Limb (tissue), 2 donors: Measurements from ENCODE around the gene C12orf56.

Experiments
- DNase-seq, 2 donors: peaks; one replicate each; pipeline ENCODE4 v3.0.0-alpha.2; 2016; ENCODE audit errors: extremely low spot score in 2 of 2

The C12orf56 gene, protein sequence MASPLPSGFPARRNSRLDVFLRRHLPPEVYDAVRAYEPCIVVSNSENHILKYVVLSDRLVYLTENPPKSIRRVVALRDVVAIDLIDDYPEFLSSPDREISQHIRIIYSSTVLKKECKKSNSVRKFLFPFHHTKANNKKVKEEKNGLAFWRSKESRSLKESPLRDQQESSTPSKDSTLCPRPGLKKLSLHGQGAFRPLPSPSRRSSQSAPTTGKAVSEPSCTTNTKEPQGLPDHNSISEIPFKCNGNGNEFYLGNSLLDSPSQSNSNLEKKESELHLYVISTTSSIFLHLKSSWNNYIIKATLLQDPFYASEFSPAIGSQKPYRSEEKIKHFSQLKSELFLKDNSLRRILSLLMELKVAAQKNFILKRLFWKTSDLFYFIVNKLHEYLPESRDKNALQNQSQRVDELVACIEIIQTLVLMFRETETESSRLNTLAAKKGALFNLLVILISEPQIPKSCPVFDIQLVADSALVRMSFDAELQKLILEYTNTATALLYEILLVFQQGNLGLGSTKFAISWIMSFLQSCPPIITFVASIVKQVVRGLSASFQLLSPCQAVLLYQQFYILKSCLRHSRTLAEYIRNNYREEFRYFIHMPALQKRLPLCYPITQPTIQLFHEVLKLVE

GRCh38 chr12:64390275-64390851 is at the start of gene C12orf56:
TSS of gene C12orf56 (minus strand) at chr12:64390758. CDS start at chr12:64390565, 193 bp downstream.
- peak in 1 of 2 donors; percentile 48 for DNase-seq

- no peak for DNase-seq
These were observed 49.5 kb upstream of the C12orf56 start for GRCh38 chr12:64440100-64440499.

- no peak for DNase-seq
These were observed 43.4 kb upstream of the C12orf56 start for GRCh38 chr12:64433915-64434314.

DNA sequence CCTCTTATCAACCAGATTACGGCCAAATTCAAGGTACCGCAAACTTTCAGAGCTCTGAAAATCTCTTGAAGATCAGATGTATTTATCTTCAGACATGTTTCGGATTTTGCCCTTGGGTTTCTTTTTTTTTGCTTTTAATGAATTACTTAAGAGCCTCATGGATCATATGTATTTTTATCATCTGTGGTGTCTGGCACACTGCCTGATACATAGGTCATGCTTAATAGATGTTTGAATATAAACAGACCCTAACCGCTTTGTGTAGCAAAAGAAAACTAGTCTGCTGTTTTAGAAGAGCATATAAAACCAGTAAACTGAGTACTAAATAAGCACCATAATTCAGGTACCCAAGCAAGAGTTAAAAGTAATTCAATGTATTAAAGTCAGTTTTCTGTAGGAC is 41.2 kb upstream of the C12orf56 start:
- no peak for DNase-seq

DNA sequence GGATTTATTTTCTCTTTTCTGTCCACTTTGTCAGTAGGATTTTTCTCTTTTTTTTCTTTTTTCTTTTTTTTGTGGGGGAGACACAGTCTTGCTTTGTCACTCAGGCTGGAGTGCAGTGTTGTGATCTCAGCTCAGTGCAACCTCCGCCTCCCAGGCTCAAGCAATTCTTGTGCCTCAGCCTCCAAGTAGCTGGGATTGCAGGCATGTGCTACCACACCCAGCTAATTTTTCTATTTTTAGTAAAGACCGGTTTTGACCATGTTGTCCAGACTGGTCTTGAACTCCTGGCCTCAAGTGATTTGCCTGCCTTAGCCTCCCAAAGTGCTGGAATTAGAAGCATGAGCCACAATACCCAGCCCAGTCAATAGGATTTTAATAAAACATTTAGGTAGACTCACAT is 40.3 kb upstream of the C12orf56 start:
- DNase-seq: no peak

DNA sequence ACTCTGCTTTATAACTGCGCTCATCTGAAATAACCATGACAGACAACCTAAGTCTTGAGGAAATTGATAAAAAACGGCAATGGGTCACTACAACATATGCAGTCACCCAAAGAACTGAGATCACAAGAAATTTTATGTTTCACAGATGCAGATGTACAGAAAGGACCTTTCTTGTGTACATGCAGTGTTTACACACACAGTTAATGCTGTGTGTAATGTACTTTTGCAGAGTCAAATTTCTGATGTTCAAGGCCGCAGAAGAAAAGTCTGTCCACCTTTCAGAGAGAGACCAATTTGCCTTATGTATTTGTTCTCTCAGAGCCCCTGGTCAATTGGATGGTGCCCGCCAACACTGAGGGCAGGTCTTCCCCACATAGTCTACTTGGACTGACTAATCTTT is 38.4 kb upstream of the C12orf56 start:
- no peak for DNase-seq

DNA sequence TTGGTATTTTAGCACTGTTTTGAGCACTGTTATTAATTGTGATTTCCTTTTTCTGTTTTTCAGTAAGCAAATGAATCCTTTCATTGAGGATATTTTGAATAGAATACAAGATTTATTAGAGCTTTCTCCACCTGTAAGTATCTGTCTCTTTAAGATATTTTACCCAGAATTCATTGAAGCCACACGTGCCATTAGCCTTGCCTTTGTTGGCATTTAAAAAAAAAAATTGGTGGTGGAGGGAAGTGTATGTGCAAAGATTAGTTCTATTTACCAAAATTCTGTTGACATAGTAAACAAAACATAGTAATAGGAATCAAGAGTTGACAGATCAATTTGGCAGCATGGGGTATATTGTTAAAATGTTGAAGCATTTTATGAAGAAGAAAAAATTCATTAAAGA is 37.4 kb upstream of the C12orf56 start:
- DNase-seq: no peak

- no peak for DNase-seq
These were observed 29.1 kb upstream of the C12orf56 start for GRCh38 chr12:64419696-64420095.

- no peak for DNase-seq
These were observed 27.7 kb upstream of the C12orf56 start for GRCh38 chr12:64418209-64418608.

DNA sequence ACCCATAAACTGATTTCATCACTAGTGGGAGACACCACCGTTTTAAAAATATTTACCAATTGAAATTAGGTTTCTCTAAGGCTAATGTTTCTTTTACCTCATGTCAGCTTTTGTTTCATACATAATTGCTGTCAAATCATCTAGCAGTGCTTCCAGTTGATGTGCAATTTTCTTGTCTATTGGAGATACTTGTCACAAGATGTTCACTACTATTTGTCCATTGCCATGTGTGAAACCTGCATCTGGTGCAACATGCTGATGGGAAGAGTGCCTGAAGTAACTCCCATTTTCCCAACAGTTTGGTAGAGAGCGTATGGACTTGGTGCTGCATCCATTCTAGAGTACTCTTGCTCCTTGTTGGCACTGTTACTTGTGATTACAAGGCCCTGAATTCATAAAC is 23.3 kb upstream of the C12orf56 start:
- no peak for DNase-seq

DNA sequence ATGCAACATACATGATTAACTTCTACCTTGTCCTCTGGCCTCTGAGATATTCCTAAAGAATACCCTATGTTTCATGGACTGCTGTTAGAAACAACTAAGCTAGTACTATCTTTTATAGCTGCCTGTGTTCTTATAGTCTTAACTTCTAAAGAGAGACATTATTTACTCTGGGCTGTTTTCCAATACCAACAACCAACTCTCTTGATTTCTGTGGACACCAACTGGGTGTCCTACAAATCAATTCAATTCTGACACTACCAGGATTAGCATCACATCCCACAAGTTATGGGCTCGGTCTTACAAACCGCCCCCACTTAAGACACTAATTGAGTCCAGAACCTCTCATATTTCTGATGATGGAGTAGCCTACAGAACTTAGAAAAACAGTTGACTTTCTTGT is 21.9 kb upstream of the C12orf56 start:
- no peak for DNase-seq

GRCh38 chr12:64411427-64411826 is 20.9 kb upstream of the C12orf56 start:
- no peak for DNase-seq

DNA sequence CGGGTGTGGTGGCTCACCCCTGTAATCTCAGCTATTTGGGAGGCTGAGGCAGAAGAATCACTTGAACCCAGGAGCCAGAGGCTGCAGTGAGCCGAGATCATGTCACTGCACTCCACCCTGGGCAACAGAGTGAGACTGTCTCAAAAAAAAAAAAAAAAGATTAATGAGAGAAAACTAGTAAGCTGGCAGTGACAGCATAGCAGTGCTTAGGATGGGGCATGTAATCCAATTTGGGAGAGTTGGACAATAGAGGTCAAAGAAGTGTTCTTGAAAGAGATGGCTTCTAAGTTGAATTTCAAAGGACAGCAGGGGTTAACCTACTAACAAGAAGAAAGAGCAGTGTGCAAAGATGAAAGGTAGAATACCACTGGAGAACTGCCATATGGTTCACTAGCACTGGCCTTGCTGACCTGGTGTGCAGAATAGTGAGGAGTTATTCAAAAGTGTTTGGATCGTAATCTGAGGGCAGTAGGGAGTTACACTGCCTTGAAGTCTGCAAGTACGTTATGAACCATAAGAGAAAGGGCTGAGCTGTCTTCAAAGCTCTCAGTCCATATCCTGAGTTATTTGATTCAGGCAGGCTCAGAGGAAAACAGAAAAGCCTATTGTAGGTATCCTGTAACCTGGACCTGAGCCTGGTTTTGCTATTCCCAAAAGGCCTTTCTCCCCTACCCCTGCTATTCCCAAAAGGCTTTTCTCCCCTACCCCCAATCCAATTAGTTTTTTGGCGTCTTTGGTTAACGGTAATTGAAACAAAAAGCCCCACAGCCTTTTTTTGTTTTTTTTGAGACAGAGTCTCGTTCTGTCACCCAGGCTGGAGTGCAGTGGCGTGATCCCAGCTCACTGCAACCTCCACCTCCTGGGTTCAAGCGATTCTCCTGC is 17.0 kb upstream of the C12orf56 start:
- no peak for DNase-seq

- DNase-seq: peak in 1 of 2 donors; percentile 43
These were observed 14.1 kb upstream of the C12orf56 start for GRCh38 chr12:64404470-64405256.

GRCh38 chr12:64403707-64404469 is 13.3 kb upstream of the C12orf56 start, which contains the start of gene XPOT:
TSS of gene XPOT (plus strand) at chr12:64404392. CDS start at chr12:64410036, 5,644 bp downstream.
- peak; percentile 96 for DNase-seq

DNA sequence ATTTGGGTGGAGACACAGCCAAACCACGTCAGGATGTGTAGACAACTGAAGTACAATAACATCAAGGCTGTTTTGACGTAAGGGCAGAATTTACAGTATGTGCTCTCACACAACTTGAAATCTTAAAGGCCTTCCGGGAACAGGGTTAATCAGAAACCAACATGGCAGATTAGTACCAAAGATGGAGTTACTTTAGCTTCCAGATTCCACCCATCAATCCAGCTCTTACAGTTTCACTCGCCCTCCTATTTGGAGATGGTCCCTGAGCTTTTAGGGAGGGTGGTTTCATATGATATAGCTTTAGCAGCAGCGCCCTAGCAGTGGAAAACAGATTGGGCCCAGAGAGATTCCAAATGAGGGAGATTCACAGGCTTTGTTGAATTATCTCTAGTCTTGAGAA is 11.6 kb upstream of the C12orf56 start:
- DNase-seq: no peak

DNA sequence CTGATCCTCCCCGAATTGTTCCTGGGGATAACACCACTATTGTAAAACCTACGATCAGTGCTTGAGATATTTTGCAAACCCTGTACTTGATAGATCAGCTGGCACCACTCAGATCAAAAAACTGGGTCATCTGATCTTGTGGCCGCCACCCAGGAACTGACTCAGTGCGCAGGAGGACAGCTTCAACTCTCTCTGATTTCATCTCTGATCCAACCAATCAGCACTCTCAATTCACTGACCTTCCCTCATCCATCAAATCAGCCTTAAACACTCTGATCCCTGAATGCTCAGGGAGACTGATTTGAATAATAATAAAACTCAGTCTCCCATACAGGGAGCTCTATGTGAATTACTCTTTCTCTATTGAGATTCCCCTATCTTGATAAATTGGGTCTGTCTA is 9.5 kb upstream of the C12orf56 start:
- no peak for DNase-seq

DNA sequence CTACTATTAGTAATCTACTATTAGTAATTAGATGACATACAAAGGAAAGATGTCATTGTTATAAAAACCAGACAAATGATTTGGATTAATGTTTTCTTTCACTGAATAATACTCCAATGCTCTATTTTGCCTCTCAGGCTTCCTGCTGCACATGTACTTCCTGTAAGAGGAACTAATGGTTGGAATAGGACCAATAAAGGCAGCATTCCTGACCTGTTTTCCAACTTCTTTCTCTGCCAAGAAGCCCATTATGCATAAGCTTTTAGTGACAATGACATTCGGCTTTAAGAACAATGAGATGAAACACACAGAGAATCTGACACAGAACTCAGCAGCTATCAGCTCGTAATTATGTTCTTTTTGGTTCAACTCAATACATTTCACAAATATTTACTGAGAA is 5.2 kb upstream of the C12orf56 start:
- DNase-seq: no peak

DNA sequence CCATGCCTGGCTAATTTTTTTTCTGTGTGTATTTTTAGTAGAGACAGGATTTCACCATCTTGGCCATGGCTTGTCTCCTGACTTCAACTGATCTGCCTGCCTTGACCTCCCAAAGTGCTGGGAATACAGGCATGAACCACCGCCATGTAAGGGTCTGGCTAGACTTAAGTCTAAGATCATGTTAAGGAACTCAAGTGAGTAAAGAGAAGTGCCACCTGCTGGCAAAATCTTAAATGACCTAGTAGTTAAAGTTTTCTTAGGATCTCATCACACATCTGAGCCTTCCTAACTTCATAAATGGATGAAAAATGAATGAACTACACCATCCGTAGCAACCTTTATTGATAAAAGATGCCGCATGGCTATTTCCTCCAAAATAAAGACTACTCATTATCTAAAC is 1.7 kb upstream of the C12orf56 start:
- no peak for DNase-seq

GRCh38 chr12:64389154-64389553 is 1.4 kb downstream of the C12orf56 start:
- DNase-seq: no peak
